GM10248 (cell line): ENCODE results near the gene PATJ.
"Not testable (repeated sequence)": the region's sequence is repeated elsewhere in the genome, so short reads cannot be mapped to it uniquely, and the experiment has no call there.

Source experiments
- CTCF ChIA-PET: fragments of 300-600 bp; sonication (Branson Sonifier 250); formaldehyde crosslinking; extraction: SDS; loops from one replicate; lab custom pipeline; 2021; ENCODE audit warnings: antibody characterized with exemption; lab: Yijun Ruan, JAX
- POLR2A ChIA-PET: fragments of 350-650 bp; sonication (Branson Sonifier 250); formaldehyde crosslinking; extraction: SDS; loops from one replicate; lab custom pipeline; 2020; ENCODE audit warnings: antibody characterized with exemption; lab: Yijun Ruan, JAX
- DNase-seq: peaks from one replicate; pipeline ENCODE4 v3.0.0; 2012; ENCODE audit errors: extremely low spot score
- CTCF ChIP-seq: IDR thresholded peaks from 2 replicates; pipeline ENCODE4 v1.5.1; 2012; ENCODE audit warnings: mild to moderate bottlenecking, low read depth; ENCODE audit errors: extremely low read depth, missing control alignments, control extremely low read depth

PATJ gene

GRCh38 chr1:61930116-61930645 lies 187.9 kb downstream of the PATJ start:
- no peak for DNase-seq
- ChIA-PET CTCF (interaction anchor here (1.0 kb wide), 1 partner anchor 134 kb away, joined by 3 read pairs; no protein-coding TSS in a partner anchor), POLR2A (no interaction called here)
- no peak for TF ChIP-seq CTCF

- CTCF ChIA-PET = no interaction called here
- TF ChIP-seq CTCF = no peak
- DNase-seq = no peak
- POLR2A ChIA-PET = no interaction called here
Measured at GRCh38 chr1:61931587-61932279, 189.5 kb downstream of the PATJ start.

- no peak for TF ChIP-seq CTCF
- POLR2A ChIA-PET = no interaction called here
- no peak for DNase-seq
- CTCF ChIA-PET = no interaction called here
Measured at GRCh38 chr1:61935516-61935915, 193.2 kb downstream of the PATJ start.

- POLR2A ChIA-PET = no interaction called here
- TF ChIP-seq CTCF = no peak
- no peak for DNase-seq
- CTCF ChIA-PET = interaction anchor here (0.8 to 1.6 kb wide), 3 partner anchors 10 to 15 kb away, joined by 3 read pairs; no protein-coding TSS in a partner anchor
Measured at GRCh38 chr1:61936839-61937238, 194.6 kb downstream of the PATJ start.

GRCh38 chr1:61941794-61942193 lies 199.5 kb downstream of the PATJ start:
- CTCF ChIA-PET = interaction anchor here (1.4 kb wide), 1 partner anchor 13 kb away, joined by 4 read pairs; no protein-coding TSS in a partner anchor
- TF ChIP-seq CTCF = no peak
- no peak for DNase-seq
- POLR2A ChIA-PET = no interaction called here

- TF ChIP-seq CTCF = no peak
- POLR2A ChIA-PET = no interaction called here
- DNase-seq = no peak
- CTCF ChIA-PET = interaction anchor here (1.6 kb wide), 1 partner anchor 24 kb away, joined by 3 read pairs; no protein-coding TSS in a partner anchor
Measured at GRCh38 chr1:61942856-61943255, 200.6 kb downstream of the PATJ start.

- DNase-seq, POLR2A ChIA-PET, CTCF ChIA-PET: not testable (repeated sequence)
Measured at GRCh38 chr1:61948685-61949084, 206.4 kb downstream of the PATJ start.
